Activated naive CD4-positive, alpha-beta T cell treated with anti-CD3 and anti-CD28 coated beads, Interleukin-2, amount 10 ng/mL, durations not matched to agents 7 days and 5 days (primary cell): ENCODE measurements around the gene C5orf34.
"Not testable (repeated sequence)": the region's sequence is repeated elsewhere in the genome, so short reads cannot be mapped to it uniquely, and the experiment has no call there.

Source experiments
- CTCF ChIA-PET: fragments of 350-600 bp; sonication (Branson Sonifier 250); formaldehyde crosslinking; loops from one replicate; lab custom pipeline; 2021; ENCODE audit warnings: antibody characterized with exemption; lab: Charles Lee
- DNase-seq: peaks from one replicate; pipeline ENCODE4 v3.0.0-alpha.2; 2020
- H3K27ac Mint-ChIP-seq: one replicate; pipeline ENCODE4 v1.8.0; 2021; ENCODE audit warnings: mild to moderate bottlenecking, moderate library complexity, mixed read lengths
- H3K27me3 Mint-ChIP-seq: one replicate; pipeline ENCODE4 v1.8.0; 2021; ENCODE audit warnings: mild to moderate bottlenecking, mixed read lengths
- H3K36me3 Mint-ChIP-seq: one replicate; pipeline ENCODE4 v1.8.0; 2021; ENCODE audit warnings: mixed read lengths
- H3K4me1 Mint-ChIP-seq: one replicate; pipeline ENCODE4 v1.8.0; 2021; ENCODE audit warnings: mixed read lengths
- H3K4me3 Mint-ChIP-seq: one replicate; pipeline ENCODE4 v1.8.0; 2021; ENCODE audit warnings: mild to moderate bottlenecking, moderate library complexity, mixed read lengths
- H3K9me3 Mint-ChIP-seq: one replicate; pipeline ENCODE4 v1.8.0; 2021; ENCODE audit warnings: mixed read lengths

The C5orf34 gene

GRCh38 chr5:43543434-43543833 is 28.5 kb upstream of the C5orf34 start:
- no peak overlapping the region for H3K4me3 Mint-ChIP-seq
- no peaks in the 10 kb centered on the region for H3K4me1 Mint-ChIP-seq
- H3K9me3 Mint-ChIP-seq = no peaks in the 10 kb centered on the region
- peaks cover 53% of the 10 kb centered on the region for H3K36me3 Mint-ChIP-seq
- H3K27ac Mint-ChIP-seq = peak overlapping the region; percentile 28
- H3K27me3 Mint-ChIP-seq = no peaks in the 10 kb centered on the region
- CTCF ChIA-PET = interaction anchor here (1.2 kb wide), 1 partner anchor 59 kb away, joined by 3 read pairs; no protein-coding TSS in a partner anchor
- no peak for DNase-seq

DNA sequence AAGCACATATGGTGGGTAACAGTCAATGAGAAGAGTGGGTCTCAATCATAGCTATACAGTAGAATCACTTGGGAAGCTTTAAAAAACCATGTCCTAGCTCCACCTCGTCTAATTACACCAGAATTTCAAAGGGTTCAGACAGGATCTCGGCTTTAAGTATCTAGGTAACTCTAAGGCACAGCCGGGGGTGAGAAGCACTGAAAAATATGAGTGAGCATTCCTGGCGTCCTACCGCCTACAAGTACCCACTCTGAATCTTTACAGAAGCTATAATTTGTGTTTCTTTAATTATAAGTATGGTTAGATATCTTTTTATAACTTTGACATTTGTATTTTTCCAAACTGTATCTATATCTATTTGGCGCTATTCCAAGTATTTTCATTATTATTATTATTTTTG is 25.8 kb upstream of the C5orf34 start:
- Mint-ChIP-seq H3K27me3 (no peaks in the 10 kb centered on the region), H3K9me3 (no peaks in the 10 kb centered on the region), H3K27ac (no peak overlapping the region), H3K4me3 (no peak overlapping the region), H3K36me3 (peaks cover 47% of the 10 kb centered on the region), H3K4me1 (no peaks in the 10 kb centered on the region)
- DNase-seq = no peak
- CTCF ChIA-PET = no interaction called here

DNA sequence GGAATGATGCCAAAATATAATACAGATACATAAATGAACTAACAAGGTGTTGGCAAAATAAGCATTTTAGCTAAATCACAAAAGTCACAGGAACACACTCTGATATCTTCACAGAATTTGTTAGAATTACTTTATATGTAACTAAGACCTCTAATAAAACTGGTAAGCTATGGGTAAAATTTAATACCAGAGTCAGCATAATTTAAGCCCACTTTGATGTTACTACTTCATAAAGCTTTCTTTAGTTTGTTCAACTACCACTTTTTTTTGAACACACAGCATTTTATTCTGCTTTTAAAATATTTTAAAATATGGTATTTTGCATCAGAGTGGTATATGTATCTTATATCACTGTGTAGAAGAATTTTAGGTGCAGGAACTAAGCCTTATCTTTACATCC is 22.0 kb upstream of the C5orf34 start:
- no peaks in the 10 kb centered on the region for H3K27me3 Mint-ChIP-seq
- no peaks in the 10 kb centered on the region for H3K9me3 Mint-ChIP-seq
- CTCF ChIA-PET = interaction anchor here (1.0 kb wide), 1 partner anchor 8 kb away, joined by 3 read pairs; no protein-coding TSS in a partner anchor
- H3K27ac Mint-ChIP-seq = no peak overlapping the region
- DNase-seq = no peak
- no peak overlapping the region for H3K4me3 Mint-ChIP-seq
- peaks cover 58% of the 10 kb centered on the region for H3K36me3 Mint-ChIP-seq
- peaks cover 17% of the 10 kb centered on the region for H3K4me1 Mint-ChIP-seq

- Mint-ChIP-seq H3K27me3 (no peaks in the 10 kb centered on the region), H3K27ac (peak overlapping the region; percentile 68), H3K36me3 (peaks cover 59% of the 10 kb centered on the region), H3K4me1 (peaks cover 17% of the 10 kb centered on the region), H3K4me3 (no peak overlapping the region), H3K9me3 (no peaks in the 10 kb centered on the region)
- CTCF ChIA-PET = no interaction called here
- DNase-seq = no peak
These were observed 18.7 kb upstream of the C5orf34 start for GRCh38 chr5:43533646-43534045.

DNA sequence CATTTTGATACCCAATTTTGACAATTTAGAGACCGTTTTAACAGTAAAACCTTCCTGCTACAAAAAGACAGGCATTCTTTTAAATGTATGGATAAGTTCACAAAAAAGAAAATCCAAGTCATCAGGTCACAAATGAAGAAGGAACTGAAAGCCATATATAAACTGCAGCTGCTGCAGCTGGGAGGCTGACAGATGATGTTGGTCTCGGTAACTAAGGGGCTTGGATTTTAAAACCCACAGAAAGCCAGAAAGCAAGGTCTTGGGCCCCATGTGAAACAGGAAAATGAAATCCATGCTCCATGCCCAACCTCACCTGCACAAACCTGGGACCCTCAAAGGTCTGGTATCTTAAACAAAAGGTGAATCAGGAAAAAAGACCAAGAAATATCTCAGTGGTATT is 15.7 kb upstream of the C5orf34 start:
- CTCF ChIA-PET = no interaction called here
- H3K4me1 Mint-ChIP-seq = peaks cover 17% of the 10 kb centered on the region
- no peak overlapping the region for H3K4me3 Mint-ChIP-seq
- no peak for DNase-seq
- no peaks in the 10 kb centered on the region for H3K9me3 Mint-ChIP-seq
- no peaks in the 10 kb centered on the region for H3K27me3 Mint-ChIP-seq
- peaks cover 60% of the 10 kb centered on the region for H3K36me3 Mint-ChIP-seq
- H3K27ac Mint-ChIP-seq = no peak overlapping the region

GRCh38 chr5:43523662-43524072 is 8.7 kb upstream of the C5orf34 start:
- no peak overlapping the region for H3K27ac Mint-ChIP-seq

DNA sequence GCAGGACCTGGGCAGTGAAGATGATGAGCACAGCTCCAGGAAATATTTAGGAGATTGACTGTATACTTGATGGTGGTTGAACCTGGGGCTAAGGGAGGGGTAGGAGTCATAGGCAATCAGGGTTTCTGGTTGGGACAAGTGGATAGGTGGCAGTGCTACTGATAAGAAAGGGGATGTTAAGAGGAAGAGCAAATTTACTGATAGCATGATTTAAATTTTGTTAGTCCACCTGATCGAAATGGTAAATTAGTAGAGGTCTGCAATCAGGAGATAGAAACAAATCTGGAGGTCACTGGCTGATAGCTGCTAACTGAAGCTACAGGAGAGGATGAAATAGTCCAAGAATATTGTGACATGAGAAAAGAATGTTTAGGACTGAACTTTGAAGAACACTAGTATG is 5.7 kb upstream of the C5orf34 start:
- H3K27me3 Mint-ChIP-seq = no peaks in the 10 kb centered on the region
- no peak overlapping the region for H3K27ac Mint-ChIP-seq
- H3K9me3 Mint-ChIP-seq = no peaks in the 10 kb centered on the region
- DNase-seq = no peak
- CTCF ChIA-PET = no interaction called here
- H3K36me3 Mint-ChIP-seq = peaks cover 30% of the 10 kb centered on the region
- no peak overlapping the region for H3K4me3 Mint-ChIP-seq
- H3K4me1 Mint-ChIP-seq = peaks cover 9% of the 10 kb centered on the region

More at GRCh38 chr5:43523662-43524072, 8.7 kb upstream of the C5orf34 start:
- H3K36me3 Mint-ChIP-seq = peaks cover 44% of the 10 kb centered on the region
- no peak overlapping the region for H3K4me3 Mint-ChIP-seq
- CTCF ChIA-PET = no interaction called here
- H3K4me1 Mint-ChIP-seq = no peaks in the 10 kb centered on the region
- no peaks in the 10 kb centered on the region for H3K9me3 Mint-ChIP-seq
- H3K27me3 Mint-ChIP-seq = no peaks in the 10 kb centered on the region
- DNase-seq = no peak

- DNase-seq = no peak
- peaks cover 18% of the 10 kb centered on the region for H3K36me3 Mint-ChIP-seq
- peak overlapping the region; percentile 98 for H3K27ac Mint-ChIP-seq
- H3K9me3 Mint-ChIP-seq = no peaks in the 10 kb centered on the region
- H3K4me3 Mint-ChIP-seq = peak overlapping the region; percentile 85
- H3K4me1 Mint-ChIP-seq = peaks cover 32% of the 10 kb centered on the region
- CTCF ChIA-PET = interaction anchor here (0.7 to 1.9 kb wide), 2 partner anchors 32 to 38 kb away, joined by 3 to 8 read pairs; partner anchors contain the start of gene TMEM267
- no peaks in the 10 kb centered on the region for H3K27me3 Mint-ChIP-seq
These were observed 715 bp upstream of the C5orf34 start for GRCh38 chr5:43515678-43516048.

GRCh38 chr5:43514471-43514815 is 505 bp downstream of the C5orf34 start:
- Mint-ChIP-seq H3K27me3 (no peaks in the 10 kb centered on the region), H3K27ac (peak overlapping the region; percentile 98), H3K36me3 (peaks cover 18% of the 10 kb centered on the region), H3K9me3 (no peaks in the 10 kb centered on the region), H3K4me3 (peak overlapping the region; percentile 85), H3K4me1 (peaks cover 32% of the 10 kb centered on the region)
- no peak for DNase-seq
- CTCF ChIA-PET = interaction anchor here (1.0 to 1.9 kb wide), 3 partner anchors 29 to 86 kb away, joined by 3 to 8 read pairs (median 4); partner anchors contain the start of gene TMEM267

DNA sequence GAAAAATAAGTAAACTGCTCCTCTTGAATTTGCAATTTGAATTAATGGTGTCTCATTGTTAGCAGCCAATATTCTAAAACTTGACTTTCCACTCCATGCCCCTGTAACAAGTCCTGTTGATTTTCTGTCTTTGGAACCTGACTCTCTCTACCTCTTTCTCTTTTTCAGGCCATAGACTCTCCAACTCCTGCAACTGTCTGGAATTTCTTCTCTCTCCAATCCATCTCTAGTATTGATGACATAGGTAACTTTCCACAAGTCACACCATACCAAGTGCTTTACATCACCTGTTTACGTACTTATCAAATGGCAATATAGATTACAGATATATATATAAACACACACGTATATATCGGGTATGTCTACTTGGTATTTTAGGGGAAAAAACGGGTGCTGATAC is 923 bp downstream of the C5orf34 start:
- peaks cover 32% of the 10 kb centered on the region for H3K4me1 Mint-ChIP-seq
- H3K36me3 Mint-ChIP-seq = peaks cover 18% of the 10 kb centered on the region
- H3K4me3 Mint-ChIP-seq = peak overlapping the region; percentile 85
- no peaks in the 10 kb centered on the region for H3K9me3 Mint-ChIP-seq
- CTCF ChIA-PET = interaction anchor here (1.9 kb wide), 1 partner anchor 30 kb away, joined by 8 read pairs; the partner anchor contains the start of gene TMEM267
- H3K27me3 Mint-ChIP-seq = no peaks in the 10 kb centered on the region
- DNase-seq = no peak
- H3K27ac Mint-ChIP-seq = peak overlapping the region; percentile 98

- H3K9me3 Mint-ChIP-seq, H3K27ac Mint-ChIP-seq, CTCF ChIA-PET, H3K4me3 Mint-ChIP-seq, DNase-seq, H3K27me3 Mint-ChIP-seq: not testable (repeated sequence)
- H3K4me1 Mint-ChIP-seq = peaks cover 27% of the 10 kb centered on the region
- H3K36me3 Mint-ChIP-seq = peaks cover 21% of the 10 kb centered on the region
These were observed 3.9 kb downstream of the C5orf34 start for GRCh38 chr5:43511062-43511461.

- H3K27me3 Mint-ChIP-seq = no peaks in the 10 kb centered on the region
- no peak for DNase-seq
- no peaks in the 10 kb centered on the region for H3K4me1 Mint-ChIP-seq
- H3K4me3 Mint-ChIP-seq = no peak overlapping the region
- no peaks in the 10 kb centered on the region for H3K9me3 Mint-ChIP-seq
- CTCF ChIA-PET = interaction anchor here (1.1 kb wide), 1 partner anchor 15 kb away, joined by 3 read pairs; the partner anchor contains the start of gene TMEM267
- no peak overlapping the region for H3K27ac Mint-ChIP-seq
- peaks cover 44% of the 10 kb centered on the region for H3K36me3 Mint-ChIP-seq
These were observed 16.4 kb downstream of the C5orf34 start for GRCh38 chr5:43498581-43498980.

- no peaks in the 10 kb centered on the region for H3K9me3 Mint-ChIP-seq
- CTCF ChIA-PET = no interaction called here
- H3K4me1 Mint-ChIP-seq = no peaks in the 10 kb centered on the region
- no peak overlapping the region for H3K27ac Mint-ChIP-seq
- H3K27me3 Mint-ChIP-seq = no peaks in the 10 kb centered on the region
- H3K4me3 Mint-ChIP-seq = no peak overlapping the region
- DNase-seq = no peak
- peaks cover 36% of the 10 kb centered on the region for H3K36me3 Mint-ChIP-seq
These were observed 17.4 kb downstream of the C5orf34 start for GRCh38 chr5:43497311-43498104.

GRCh38 chr5:43491326-43491725 is 23.6 kb downstream of the C5orf34 start:
- no peaks in the 10 kb centered on the region for H3K27me3 Mint-ChIP-seq
- no peak overlapping the region for H3K4me3 Mint-ChIP-seq
- no peak overlapping the region for H3K27ac Mint-ChIP-seq
- H3K36me3 Mint-ChIP-seq = peaks cover 30% of the 10 kb centered on the region
- peaks cover 3% of the 10 kb centered on the region for H3K4me1 Mint-ChIP-seq
- no peaks in the 10 kb centered on the region for H3K9me3 Mint-ChIP-seq
- CTCF ChIA-PET = interaction anchor here (1.1 kb wide), 1 partner anchor 90 kb away, joined by 6 read pairs; no protein-coding TSS in a partner anchor
- no peak for DNase-seq

DNA sequence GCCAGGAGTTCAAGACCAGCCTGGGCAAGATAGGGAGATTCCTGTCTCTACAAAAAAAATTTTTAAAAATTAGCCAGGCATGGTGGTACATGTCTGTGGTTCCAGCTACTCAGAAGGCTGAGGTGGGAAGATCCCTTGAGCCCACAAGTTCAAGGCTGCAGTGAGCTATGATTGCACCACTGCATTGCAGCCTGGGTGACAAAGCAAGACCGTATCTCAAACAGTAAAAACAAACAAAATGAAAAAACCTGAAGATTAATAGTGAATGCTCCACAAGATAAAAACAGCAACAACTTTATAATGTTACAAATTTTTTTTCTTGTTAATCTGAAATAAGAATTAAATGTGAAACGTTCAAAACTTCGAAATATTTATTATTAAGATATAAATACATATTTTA is 28.6 kb downstream of the C5orf34 start:
- Mint-ChIP-seq H3K36me3 (peaks cover 31% of the 10 kb centered on the region), H3K27me3 (peaks cover 3% of the 10 kb centered on the region), H3K9me3 (no peaks in the 10 kb centered on the region), H3K27ac (peak overlapping the region; percentile 99), H3K4me1 (peaks cover 40% of the 10 kb centered on the region), H3K4me3 (no peak overlapping the region)
- CTCF ChIA-PET = interaction anchor here (1.3 kb wide), 1 partner anchor 382 kb away, joined by 3 read pairs; no protein-coding TSS in a partner anchor
- DNase-seq = no peak
